ENCODE results near the gene PHIP.

The PHIP gene

GRCh38 chr6:79070206-79070825, 7.7 kb downstream of the PHIP start:
- no peak for DNase-seq

GRCh38 chr6:79066828-79067227, 11.2 kb downstream of the PHIP start:
- DNase-seq, result no peak

- DNase-seq, result no peak
Observed at GRCh38 chr6:79066330-79066729, 11.7 kb downstream of the PHIP start.

- DNase-seq, result no peak
Observed at GRCh38 chr6:79065232-79065631, 12.8 kb downstream of the PHIP start.

- no peak for DNase-seq
Observed at GRCh38 chr6:79064635-79065034, 13.4 kb downstream of the PHIP start.

- no peak for DNase-seq
Observed at GRCh38 chr6:79062708-79063107, 15.3 kb downstream of the PHIP start.

- DNase-seq, result no peak
Observed at GRCh38 chr6:79057746-79058145, 20.3 kb downstream of the PHIP start.

- DNase-seq, result no peak
Observed at GRCh38 chr6:79056226-79056625, 21.8 kb downstream of the PHIP start.

- peak in 1 of 2 experiments; percentile 10 for DNase-seq
Observed at GRCh38 chr6:79048611-79049010, 29.4 kb downstream of the PHIP start.

- no peak for DNase-seq
Observed at GRCh38 chr6:79047072-79047471, 31.0 kb downstream of the PHIP start.

- DNase-seq, result no peak
Observed at GRCh38 chr6:79045966-79046365, 32.1 kb downstream of the PHIP start.

- no peak for DNase-seq
Observed at GRCh38 chr6:79042799-79043126, 35.3 kb downstream of the PHIP start.

- DNase-seq, result no peak
Observed at GRCh38 chr6:79042088-79042798, 35.8 kb downstream of the PHIP start.

- DNase-seq, result no peak
Observed at GRCh38 chr6:79040083-79040482, 38.0 kb downstream of the PHIP start.

- no peak for DNase-seq
Observed at GRCh38 chr6:79038061-79038460, 40.0 kb downstream of the PHIP start.

- no peak for DNase-seq
Observed at GRCh38 chr6:79034865-79035264, 43.2 kb downstream of the PHIP start.

GRCh38 chr6:79033279-79033678, 44.8 kb downstream of the PHIP start:
- DNase-seq, result no peak

- DNase-seq, result no peak
Observed at GRCh38 chr6:79031821-79032590, 46.0 kb downstream of the PHIP start.

GRCh38 chr6:79030511-79030910, 47.5 kb downstream of the PHIP start:
- DNase-seq, result no peak

GRCh38 chr6:79030023-79030422, 48.0 kb downstream of the PHIP start:
- DNase-seq, result no peak

GRCh38 chr6:79028641-79029314, 49.3 kb downstream of the PHIP start:
- DNase-seq, result no peak

- DNase-seq, result no peak
Observed at GRCh38 chr6:79011940-79012339, 66.1 kb downstream of the PHIP start.

- DNase-seq, result no peak
Observed at GRCh38 chr6:79010422-79010821, 67.6 kb downstream of the PHIP start.

GRCh38 chr6:79009819-79010218, 68.2 kb downstream of the PHIP start:
- DNase-seq, result no peak
